Posterior vena cava (tissue), 2 donors: ENCODE results near the gene ZNF438. TPM values are rescaled to one million over a fixed set of nuclear protein-coding genes. Genes with fewer than 3 reads are reported as not detected.
A peak's percentile ranks its signal among the peaks of the same experiment; 100 is the strongest.
"Not testable (repeated sequence)": the region's sequence is repeated elsewhere in the genome, so short reads cannot be mapped to it uniquely, and the experiment has no call there.

Source experiments
- DNase-seq: peaks from one replicate; pipeline ENCODE4 v3.0.0-alpha.2; 2020; ENCODE audit warnings: low spot score
- intact Hi-C, 2 donors: fragments of 100-400 bp; cut with DNase I; formaldehyde crosslinking; loops; one replicate each; pipeline versions ENCODE4 v1.14.1 to v1.14.2; 2022 to 2023
- total RNA-seq, 2 donors: library from RNA; stranded (reverse); fragmentation: NEBNext Ultra II Directional; extraction: Animal tissue kit (Norgen Biotek cat#: 25700); gene quantifications; one replicate each; pipeline ENCODE4 v1.2.1, GENCODE V29; 2021
- donor health status: DM: yes; HTN: yes; CAD: no.
- donor health status: DM: yes; HTN: yes; CAD: no.

Gene ZNF438
- total RNA-seq, 2 donors from 2014 or later: 12.4 to 13.9 TPM

GRCh38 chr10:30903397-30904138 is 128.1 kb downstream of the ZNF438 start:
- DNase-seq: no peak
- intact Hi-C loops: loop anchor here in 1 of 2 donors (10.0 kb wide), 1 partner anchor 301 kb away; no protein-coding TSS in a partner anchor

- DNase-seq: peak; percentile 79
- intact Hi-C loops: loop anchor here in 1 of 2 donors (10.0 kb wide), 1 partner anchor 302 kb away; no protein-coding TSS in a partner anchor
Measured at GRCh38 chr10:30902621-30903396, 128.9 kb downstream of the ZNF438 start.

- intact Hi-C loops: loop anchor here in 1 of 2 donors (10.0 kb wide), 1 partner anchor 303 kb away; no protein-coding TSS in a partner anchor
- not testable (repeated sequence) for DNase-seq
Measured at GRCh38 chr10:30901487-30901886, 130.2 kb downstream of the ZNF438 start.

- intact Hi-C loops: loop anchor here in 1 of 2 donors (10.0 kb wide), 1 partner anchor 1234 kb away; no protein-coding TSS in a partner anchor
- DNase-seq: no peak
Measured at GRCh38 chr10:30898964-30899363, 132.7 kb downstream of the ZNF438 start.

- DNase-seq: no peak
Measured at GRCh38 chr10:30897547-30897946, 134.1 kb downstream of the ZNF438 start.

GRCh38 chr10:30897048-30897447 is 134.6 kb downstream of the ZNF438 start:
- intact Hi-C loops: loop anchor here in 1 of 2 donors (10.0 kb wide), 1 partner anchor 1232 kb away; no protein-coding TSS in a partner anchor

More at GRCh38 chr10:30897547-30897946, 134.1 kb downstream of the ZNF438 start:
- intact Hi-C loops: loop anchor here in 1 of 2 donors (10.0 kb wide), 1 partner anchor 1233 kb away; no protein-coding TSS in a partner anchor

GRCh38 chr10:30894221-30894620 is 137.4 kb downstream of the ZNF438 start:
- intact Hi-C loops: loop anchor here in 1 of 2 donors (10.0 kb wide), 1 partner anchor 1229 kb away; no protein-coding TSS in a partner anchor
- no peak for DNase-seq

More at GRCh38 chr10:30897048-30897447, 134.6 kb downstream of the ZNF438 start:
- DNase-seq: no peak

GRCh38 chr10:30893208-30893607 is 138.5 kb downstream of the ZNF438 start:
- no peak for DNase-seq
- intact Hi-C loops: loop anchor here in 1 of 2 donors (10.0 kb wide), 1 partner anchor 1228 kb away; no protein-coding TSS in a partner anchor

- intact Hi-C loops: no loop called here
Measured at GRCh38 chr10:30887839-30888238, 143.8 kb downstream of the ZNF438 start.

GRCh38 chr10:30885423-30885822 is 146.2 kb downstream of the ZNF438 start:
- no peak for DNase-seq
- intact Hi-C loops: no loop called here

More at GRCh38 chr10:30887839-30888238, 143.8 kb downstream of the ZNF438 start:
- DNase-seq: no peak

GRCh38 chr10:30883751-30884150 is 147.9 kb downstream of the ZNF438 start:
- no peak for DNase-seq
- intact Hi-C loops: no loop called here

- intact Hi-C loops: no loop called here
- no peak for DNase-seq
Measured at GRCh38 chr10:30883116-30883515, 148.5 kb downstream of the ZNF438 start.

- no peak for DNase-seq
- intact Hi-C loops: no loop called here
Measured at GRCh38 chr10:30882281-30882680, 149.4 kb downstream of the ZNF438 start.

GRCh38 chr10:30878920-30879319 is 152.7 kb downstream of the ZNF438 start:
- no peak for DNase-seq
- intact Hi-C loops: no loop called here

GRCh38 chr10:30877111-30877510 is 154.6 kb downstream of the ZNF438 start:
- intact Hi-C loops: no loop called here
- no peak for DNase-seq

GRCh38 chr10:30873411-30873810 is 158.3 kb downstream of the ZNF438 start:
- intact Hi-C loops: no loop called here
- no peak for DNase-seq

GRCh38 chr10:30870896-30871295 is 160.8 kb downstream of the ZNF438 start:
- intact Hi-C loops: no loop called here
- DNase-seq: no peak

- DNase-seq: no peak
- intact Hi-C loops: no loop called here
Measured at GRCh38 chr10:30869566-30869965, 162.1 kb downstream of the ZNF438 start.

GRCh38 chr10:30868611-30869010 is 163.1 kb downstream of the ZNF438 start:
- intact Hi-C loops: no loop called here
- DNase-seq: no peak

GRCh38 chr10:30866896-30867295 is 164.8 kb downstream of the ZNF438 start:
- intact Hi-C loops: no loop called here

More at GRCh38 chr10:30866896-30867295, 164.8 kb downstream of the ZNF438 start:
- DNase-seq: no peak
